Measurements from ENCODE around the gene DNAJC24.

- no peak for TF ChIP-seq CEBPB (IDR thresholded peaks at IDR 0.05; ENCODE audit: low read depth)
- TF ChIP-seq, protein P1, sequence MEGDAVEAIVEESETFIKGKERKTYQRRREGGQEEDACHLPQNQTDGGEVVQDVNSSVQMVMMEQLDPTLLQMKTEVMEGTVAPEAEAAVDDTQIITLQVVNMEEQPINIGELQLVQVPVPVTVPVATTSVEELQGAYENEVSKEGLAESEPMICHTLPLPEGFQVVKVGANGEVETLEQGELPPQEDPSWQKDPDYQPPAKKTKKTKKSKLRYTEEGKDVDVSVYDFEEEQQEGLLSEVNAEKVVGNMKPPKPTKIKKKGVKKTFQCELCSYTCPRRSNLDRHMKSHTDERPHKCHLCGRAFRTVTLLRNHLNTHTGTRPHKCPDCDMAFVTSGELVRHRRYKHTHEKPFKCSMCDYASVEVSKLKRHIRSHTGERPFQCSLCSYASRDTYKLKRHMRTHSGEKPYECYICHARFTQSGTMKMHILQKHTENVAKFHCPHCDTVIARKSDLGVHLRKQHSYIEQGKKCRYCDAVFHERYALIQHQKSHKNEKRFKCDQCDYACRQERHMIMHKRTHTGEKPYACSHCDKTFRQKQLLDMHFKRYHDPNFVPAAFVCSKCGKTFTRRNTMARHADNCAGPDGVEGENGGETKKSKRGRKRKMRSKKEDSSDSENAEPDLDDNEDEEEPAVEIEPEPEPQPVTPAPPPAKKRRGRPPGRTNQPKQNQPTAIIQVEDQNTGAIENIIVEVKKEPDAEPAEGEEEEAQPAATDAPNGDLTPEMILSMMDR (IDR thresholded peaks at IDR 0.05 in 2 of 3, conservative IDR thresholded peaks at IDR 0.05 in 1 of 3; ENCODE audit: borderline replicate concordance in 1 of 3, insufficient read depth in 1 of 3, low read depth in 2 of 3, low read length in 2 of 3), result no peak
- no peak for TF ChIP-seq SP1 (IDR thresholded peaks at IDR 0.05; ENCODE audit: low read depth)
- TF ChIP-seq POLR2A (IDR thresholded peaks at IDR 0.05; ENCODE audit: borderline replicate concordance, extremely low read depth, insufficient read depth, insufficient read length), result no peak
- no peak for TF ChIP-seq REST (IDR thresholded peaks at IDR 0.05; ENCODE audit: low read depth)
Measured at GRCh38 chr11:31474083-31474482, 104.4 kb downstream of the DNAJC24 start.
